GM12801 (cell line): ENCODE results near the gene ZNF782.

Experiments used
- CTCF ChIP-seq: IDR thresholded peaks from one replicate; pipeline ENCODE4 v1.5.1; 2011; ENCODE audit warnings: control low read depth; ENCODE audit not compliant: insufficient read length; ENCODE audit errors: extremely low read depth

The ZNF782 gene

GRCh38 chr9:96853781-96854650 lies at the start of gene ZNF782:
TSS of gene ZNF782 (minus strand) at chr9:96854514. CDS start at chr9:96851961, 2,553 bp downstream.
- TF ChIP-seq CTCF, result no peak

DNA sequence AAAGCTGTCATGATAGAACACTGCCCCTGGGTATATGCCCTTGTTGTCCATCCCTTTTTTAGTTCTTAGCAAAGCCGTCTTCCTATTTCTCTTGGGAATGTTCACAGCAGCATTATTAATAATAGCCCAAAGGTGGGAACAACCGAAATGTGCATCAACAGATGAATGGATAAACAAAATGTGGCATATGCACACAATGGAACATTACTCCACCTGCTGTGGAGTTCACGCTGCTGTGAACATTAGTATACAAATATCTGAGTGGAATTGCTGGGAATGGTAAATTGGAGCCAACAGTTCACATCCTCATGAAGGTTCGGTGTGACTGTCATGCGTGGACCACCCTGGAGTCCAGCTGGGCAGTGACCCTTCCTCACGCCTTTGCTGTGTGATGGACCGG lies 37.8 kb upstream of the ZNF782 start:
- TF ChIP-seq CTCF, result no peak

DNA sequence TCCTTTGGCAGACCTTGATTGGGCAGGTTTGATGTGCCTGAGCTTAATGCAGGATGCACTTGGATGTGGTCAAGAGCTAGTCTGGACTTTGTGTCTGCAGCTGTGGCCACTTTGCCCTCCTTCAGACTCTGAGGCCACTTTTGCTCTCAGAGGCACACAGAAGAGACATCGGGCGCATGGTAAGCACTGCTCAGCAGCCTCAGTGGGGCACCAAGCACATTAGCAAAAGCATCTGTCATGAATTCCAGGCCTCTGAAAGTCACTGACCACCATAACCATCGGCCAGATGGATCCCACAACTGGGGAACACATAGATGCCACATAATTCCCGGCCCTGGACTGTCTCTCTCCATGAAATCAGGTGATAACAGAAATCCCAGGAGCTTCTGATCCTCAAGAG lies 34.3 kb upstream of the ZNF782 start:
- TF ChIP-seq CTCF, result no peak

DNA sequence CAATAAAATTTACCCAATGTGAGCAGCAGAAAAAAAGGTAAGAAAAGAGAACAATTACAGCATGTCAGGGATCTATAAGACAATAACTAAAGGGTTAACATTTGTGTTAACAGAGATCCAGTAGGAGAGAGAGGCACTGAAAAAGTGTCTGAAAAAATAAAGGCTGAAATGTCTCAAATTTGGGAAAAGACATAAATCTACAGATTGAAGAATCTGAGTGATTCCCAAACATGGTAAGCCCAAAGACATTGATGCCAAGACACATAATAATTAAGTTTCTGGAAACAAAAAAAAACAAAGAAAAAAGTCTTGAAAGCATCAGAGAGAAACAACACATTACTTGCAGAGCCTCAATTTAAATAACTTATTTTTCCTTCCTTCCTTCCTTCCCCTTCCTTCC lies 31.1 kb upstream of the ZNF782 start:
- no peak for TF ChIP-seq CTCF

GRCh38 chr9:96884443-96884842 lies 30.1 kb upstream of the ZNF782 start:
- TF ChIP-seq CTCF, result no peak

DNA sequence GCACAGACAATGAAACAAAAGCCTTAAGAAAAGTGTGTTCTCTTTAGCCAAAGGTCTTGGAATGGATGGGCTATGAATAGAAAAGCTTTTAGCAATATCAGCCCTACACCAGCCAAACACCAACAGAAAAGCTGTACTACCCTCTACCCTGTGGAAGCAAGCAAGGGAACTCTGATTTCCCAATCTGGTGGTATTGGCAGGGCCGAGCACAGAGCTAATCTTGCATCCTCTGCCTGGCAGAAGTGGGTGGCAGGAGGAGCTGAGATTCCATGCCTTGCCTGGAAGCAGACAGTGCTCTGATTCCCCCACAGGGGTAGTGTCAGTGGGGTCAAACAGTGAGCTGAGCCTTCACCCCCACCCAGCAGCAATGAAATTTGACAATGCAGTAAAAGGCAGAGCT lies 29.6 kb upstream of the ZNF782 start:
- TF ChIP-seq CTCF, result no peak

DNA sequence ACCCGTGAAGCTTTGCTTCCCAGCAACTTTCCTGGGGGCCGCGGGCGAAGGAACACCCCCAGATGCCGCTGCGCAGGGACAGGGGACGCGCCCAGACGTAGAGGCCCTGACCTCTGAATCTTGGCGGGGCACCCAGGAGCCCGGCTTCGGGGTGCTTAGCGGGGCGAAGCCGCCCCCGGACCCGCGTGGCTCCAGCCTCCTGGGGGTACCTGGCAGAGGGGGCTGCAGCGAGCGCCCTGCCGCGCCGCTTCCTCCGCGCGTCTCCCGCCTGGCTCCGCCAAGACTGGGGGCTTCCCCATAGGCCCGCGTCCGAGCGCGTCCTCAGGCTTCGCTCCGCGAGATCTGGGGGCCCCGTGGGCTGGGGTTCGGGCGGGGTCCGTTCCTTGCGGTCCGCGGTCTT lies 23.0 kb upstream of the ZNF782 start:
- no peak for TF ChIP-seq CTCF
